Activated CD4-positive, alpha-beta T cell treated with anti-CD3 and anti-CD28 coated beads, Interleukin-2, amount 50 U/mL, for 16 hours (primary cell): ENCODE data around the gene ALKBH3.

ENCODE experiments used
- DNase-seq: peaks from one replicate; pipeline ENCODE4 v3.0.0-alpha.2; 2020

Gene ALKBH3

GRCh38 chr11:43968719-43969118 is 88.1 kb downstream of the ALKBH3 start:
- no peak for DNase-seq

GRCh38 chr11:43969543-43969942 is 88.9 kb downstream of the ALKBH3 start:
- no peak for DNase-seq
